ENCODE data around the gene MINDY4.

MINDY4 gene

DNA sequence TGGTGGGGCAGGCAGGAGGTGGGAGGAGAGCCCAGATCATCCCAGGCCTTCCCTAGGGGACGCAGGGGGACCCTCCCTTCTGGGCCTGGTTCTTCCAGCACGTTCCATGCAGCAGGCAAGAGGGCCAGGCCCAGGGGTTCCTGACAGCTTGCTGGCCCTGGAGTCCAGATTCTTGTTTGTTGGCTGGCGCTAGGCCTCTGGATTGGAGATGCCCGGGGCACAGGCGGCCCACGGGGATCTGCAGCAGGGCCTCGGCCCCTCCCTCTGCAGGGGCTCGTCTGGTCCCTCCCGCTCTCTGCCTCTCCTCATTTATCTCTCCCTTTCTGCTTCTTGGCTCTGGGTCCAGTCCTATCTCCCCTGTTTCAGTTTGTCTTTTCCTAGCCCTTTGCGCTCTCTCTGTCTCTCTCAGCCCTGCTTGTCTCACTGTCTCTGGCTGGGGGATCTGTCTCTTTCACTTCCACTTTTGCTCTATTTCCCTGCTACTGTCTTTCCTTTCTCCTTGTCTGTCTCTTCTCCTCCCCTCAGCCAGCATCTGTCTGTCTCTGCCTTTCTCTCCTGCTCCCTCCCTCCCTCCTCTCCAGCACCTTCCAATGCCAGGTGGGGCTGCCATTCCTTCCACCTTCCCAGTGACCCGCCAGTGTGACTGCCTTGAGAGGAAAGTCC lies 139.3 kb downstream of the MINDY4 start:
- Histone ChIP-seq H3K36me3 (ENCODE audit: control insufficient read depth in 2 of 2, insufficient read depth in 1 of 2, low read length in 2 of 2) (no peaks in the 10 kb centered on the region), H3K9me3 (ENCODE audit: control insufficient read depth, insufficient read depth, low read depth, low read length) (no peaks in the 10 kb centered on the region), H3K27ac (ENCODE audit: extremely low read depth, low read depth, low read length) (no peak overlapping the region), H3K4me3 (ENCODE audit: low read depth, low read length) (no peak overlapping the region), H3K4me1 (ENCODE audit: control insufficient read depth, insufficient read depth, low read length) (no peaks in the 10 kb centered on the region)
- TF ChIP-seq ZNF223 (tag by site-specific recombination; IDR thresholded peaks at IDR 0.05) = no peak
- no peak for TF ChIP-seq BCL6B (tag by site-specific recombination; IDR thresholded peaks at IDR 0.05)
- TF ChIP-seq ZNF596 (tag by site-specific recombination; IDR thresholded peaks at IDR 0.05) = no peak
- TF ChIP-seq ELK4 (IDR thresholded peaks at IDR 0.05; ENCODE audit: borderline replicate concordance, low read depth, low read length) = no peak
- TF ChIP-seq ZNF837 (tag by site-specific recombination; IDR thresholded peaks at IDR 0.05) = no peak
- TF ChIP-seq HOXA7 (CRISPR knock-in tag; IDR thresholded peaks at IDR 0.05; ENCODE audit: borderline replicate concordance) = no peak
- TF ChIP-seq ZNF623 (tag by site-specific recombination; IDR thresholded peaks at IDR 0.05) = no peak
- peak; percentile 49; the same call in 1 of the 2 replicates for TF ChIP-seq PRDM1 (tag by site-specific recombination; IDR thresholded peaks at IDR 0.05)
- POLR2A ChIA-PET = no interaction called here
- CTCF ChIA-PET = interaction anchor here (2.1 kb wide), 1 partner anchor 28 kb away, joined by 8 read pairs; no protein-coding TSS in a partner anchor

- no peak overlapping the region for H3K27ac ChIP-seq (ENCODE audit: extremely low read depth, low read depth, low read length)
- H3K9me3 ChIP-seq (ENCODE audit: control insufficient read depth, insufficient read depth, low read depth, low read length) = no peaks in the 10 kb centered on the region
- CTCF ChIA-PET = interaction anchor here (2.1 kb wide), 1 partner anchor 27 kb away, joined by 8 read pairs; no protein-coding TSS in a partner anchor
- no peaks in the 10 kb centered on the region for H3K36me3 ChIP-seq (ENCODE audit: control insufficient read depth in 2 of 2, insufficient read depth in 1 of 2, low read length in 2 of 2)
- no peak overlapping the region for H3K4me3 ChIP-seq (ENCODE audit: low read depth, low read length)
- no peaks in the 10 kb centered on the region for H3K4me1 ChIP-seq (ENCODE audit: control insufficient read depth, insufficient read depth, low read length)
- TF ChIP-seq SP3 (tag by site-specific recombination; IDR thresholded peaks at IDR 0.05) (no peak), TCF7L2 (IDR thresholded peaks at IDR 0.05; ENCODE audit: borderline replicate concordance, low read depth, low read length) (no peak), ZNF544 (tag by site-specific recombination; IDR thresholded peaks at IDR 0.05) (no peak), ZNF433 (tag by site-specific recombination; IDR thresholded peaks at IDR 0.05; ENCODE audit: low read depth) (no peak), ZNF184 (tag by site-specific recombination; IDR thresholded peaks at IDR 0.05) (no peak), ELK4 (IDR thresholded peaks at IDR 0.05; ENCODE audit: borderline replicate concordance, low read depth, low read length) (no peak), ZBTB48 (tag by site-specific recombination; IDR thresholded peaks at IDR 0.05) (no peak), ZNF174 (tag by site-specific recombination; IDR thresholded peaks at IDR 0.05) (no peak), ZNF510 (tag by site-specific recombination; IDR thresholded peaks at IDR 0.05; ENCODE audit: insufficient replicate concordance) (no peak), ZNF776 (tag by site-specific recombination; IDR thresholded peaks at IDR 0.05; ENCODE audit: borderline replicate concordance) (no peak), TSHZ1 (tag by site-specific recombination; IDR thresholded peaks at IDR 0.05; ENCODE audit: borderline replicate concordance) (no peak)
- POLR2A ChIA-PET = no interaction called here
Measured at GRCh38 chr7:30911133-30911532, 139.9 kb downstream of the MINDY4 start.
